HepG2 (cell line): ENCODE measurements around the gene ARHGAP5. TPM values are rescaled to one million over a fixed set of nuclear protein-coding genes. Genes with fewer than 3 reads are reported as not detected.

Experiments used
- ESRRA ChIP-seq: sonication (generic); formaldehyde crosslinking; IDR thresholded peaks from 2 replicates; pipeline ENCODE4 v1.5.1; 2020; ENCODE audit warnings: mild to moderate bottlenecking, low read depth, missing genetic modification reagents
- FOSL2 ChIP-seq: sonication (generic); formaldehyde crosslinking; IDR thresholded peaks from 2 replicates; pipeline ENCODE4 v1.4.0; 2020; ENCODE audit warnings: missing genetic modification reagents
- GLI4 ChIP-seq: sonication (generic); formaldehyde crosslinking; IDR thresholded peaks from 2 replicates; pipeline ENCODE4 v1.5.1; 2020; ENCODE audit warnings: missing genetic modification reagents, mild to moderate bottlenecking, moderate library complexity, borderline replicate concordance
- HNF4G ChIP-seq, 2 experiments: sonication (generic) in 1 of 2; formaldehyde crosslinking in 1 of 2; IDR thresholded peaks; 2 replicates each; pipeline versions ENCODE4 v1.4.0 to v1.6.1; 2011 to 2020; ENCODE audit warnings: borderline replicate concordance in 2 of 2, low read depth in 2 of 2, mild to moderate bottlenecking in 2 of 2, low read length in 1 of 2, missing genetic modification reagents in 1 of 2, moderate library complexity in 1 of 2
- KAT2B ChIP-seq: fragments of 150-350 bp; IDR thresholded peaks from 2 replicates; pipeline ENCODE4 v1.6.1; 2014; ENCODE audit warnings: low read depth, low read length, borderline replicate concordance
- MED8 ChIP-seq: sonication (generic); formaldehyde crosslinking; IDR thresholded peaks from 2 replicates; pipeline ENCODE4 v1.8.1; 2023; ENCODE audit warnings: mild to moderate bottlenecking, missing genetic modification reagents; ENCODE audit not compliant: insufficient replicate concordance
- NRL ChIP-seq: sonication (generic); formaldehyde crosslinking; IDR thresholded peaks from 2 replicates; pipeline ENCODE4 v1.5.0; 2020; ENCODE audit warnings: missing genetic modification reagents, mild to moderate bottlenecking, moderate library complexity, borderline replicate concordance
- SMARCE1 ChIP-seq: fragments of 450-650 bp; IDR thresholded peaks from 2 replicates; pipeline ENCODE4 v1.6.1; 2017; ENCODE audit warnings: borderline replicate concordance
- SP4 ChIP-seq: sonication (generic); formaldehyde crosslinking; IDR thresholded peaks from 2 replicates; pipeline ENCODE4 v1.8.1; 2023; ENCODE audit warnings: mild to moderate bottlenecking, missing genetic modification reagents
- TOE1 ChIP-seq: sonication (generic); formaldehyde crosslinking; IDR thresholded peaks from 2 replicates; pipeline ENCODE4 v1.4.0; 2020; ENCODE audit warnings: mild to moderate bottlenecking, missing genetic modification reagents
- ZBTB14 ChIP-seq: sonication (generic); formaldehyde crosslinking; IDR thresholded peaks from 2 replicates; pipeline ENCODE4 v1.4.0; 2020; ENCODE audit warnings: missing genetic modification reagents
- ZBTB26 ChIP-seq: IDR thresholded peaks from 2 replicates; pipeline ENCODE4 v1.6.1; 2016; ENCODE audit warnings: missing compliant biosample characterization, missing genetic modification reagents, borderline replicate concordance
- ZFP36L1 ChIP-seq: sonication (generic); formaldehyde crosslinking; IDR thresholded peaks from 2 replicates; pipeline ENCODE4 v1.8.0; 2022; ENCODE audit warnings: mild to moderate bottlenecking, missing genetic modification reagents, moderate library complexity
- ZNF10 ChIP-seq: sonication (generic); formaldehyde crosslinking; IDR thresholded peaks from 2 replicates; pipeline ENCODE4 v1.4.0; 2020; ENCODE audit warnings: mild to moderate bottlenecking, low read depth, missing genetic modification reagents, borderline replicate concordance
- ZNF557 ChIP-seq: sonication (generic); formaldehyde crosslinking; IDR thresholded peaks from 2 replicates; pipeline ENCODE4 v1.4.0; 2020; ENCODE audit warnings: missing genetic modification reagents
- ZNF562 ChIP-seq: sonication (generic); formaldehyde crosslinking; IDR thresholded peaks from 2 replicates; pipeline ENCODE4 v1.8.0; 2022; ENCODE audit warnings: missing genetic modification reagents, borderline replicate concordance
- ZNF609 ChIP-seq: sonication (generic); formaldehyde crosslinking; IDR thresholded peaks from 2 replicates; pipeline ENCODE4 v1.4.0; 2020; ENCODE audit warnings: mild to moderate bottlenecking, missing genetic modification reagents, borderline replicate concordance
- ZNF674 ChIP-seq: sonication (generic); formaldehyde crosslinking; IDR thresholded peaks from 2 replicates; pipeline ENCODE4 v1.5.0; 2020; ENCODE audit warnings: low read depth, mild to moderate bottlenecking, missing genetic modification reagents
- ZNF678 ChIP-seq: sonication (generic); formaldehyde crosslinking; IDR thresholded peaks from 2 replicates; pipeline ENCODE4 v1.4.0; 2020; ENCODE audit warnings: mild to moderate bottlenecking, missing genetic modification reagents
- ZNF740 ChIP-seq: sonication (generic); formaldehyde crosslinking; IDR thresholded peaks from 2 replicates; pipeline ENCODE4 v1.4.0; 2020; ENCODE audit warnings: missing genetic modification reagents
- polyA plus RNA-seq, 8 experiments: library from polyadenylated mRNA; depleted of rRNA in 3 of 8; stranded (reverse) in 7 of 8; unstranded in 1 of 8; fragments of >200 nt; fragmentation: Illumina TruSeq in 4 of 8; extraction: Trizol in 4 of 8; gene quantifications; 2 replicates each; pipeline versions ENCODE4 v1.2.1 to v1.2.3, GENCODE V29; 2011 to 2016; ENCODE audit warnings: low read depth in 4 of 8, missing spikeins in 1 of 8, mixed read lengths in 1 of 8; ENCODE audit not compliant: insufficient read depth in 1 of 8
- total RNA-seq, 5 experiments: library from RNA; depleted of rRNA; stranded (reverse); fragments of >200 nt; fragmentation: Illumina TruSeq; extraction: Trizol; gene quantifications; 2 replicates each; pipeline ENCODE4 v1.2.3, GENCODE V29; 2016; ENCODE audit warnings: low read depth in 1 of 5

ARHGAP5 gene
- total and polyA plus RNA-seq, 2 of the 13 experiments (the other 11 are each of a cell fraction or from before 2014, with no cell fraction given) = 33.7 to 144 TPM

DNA sequence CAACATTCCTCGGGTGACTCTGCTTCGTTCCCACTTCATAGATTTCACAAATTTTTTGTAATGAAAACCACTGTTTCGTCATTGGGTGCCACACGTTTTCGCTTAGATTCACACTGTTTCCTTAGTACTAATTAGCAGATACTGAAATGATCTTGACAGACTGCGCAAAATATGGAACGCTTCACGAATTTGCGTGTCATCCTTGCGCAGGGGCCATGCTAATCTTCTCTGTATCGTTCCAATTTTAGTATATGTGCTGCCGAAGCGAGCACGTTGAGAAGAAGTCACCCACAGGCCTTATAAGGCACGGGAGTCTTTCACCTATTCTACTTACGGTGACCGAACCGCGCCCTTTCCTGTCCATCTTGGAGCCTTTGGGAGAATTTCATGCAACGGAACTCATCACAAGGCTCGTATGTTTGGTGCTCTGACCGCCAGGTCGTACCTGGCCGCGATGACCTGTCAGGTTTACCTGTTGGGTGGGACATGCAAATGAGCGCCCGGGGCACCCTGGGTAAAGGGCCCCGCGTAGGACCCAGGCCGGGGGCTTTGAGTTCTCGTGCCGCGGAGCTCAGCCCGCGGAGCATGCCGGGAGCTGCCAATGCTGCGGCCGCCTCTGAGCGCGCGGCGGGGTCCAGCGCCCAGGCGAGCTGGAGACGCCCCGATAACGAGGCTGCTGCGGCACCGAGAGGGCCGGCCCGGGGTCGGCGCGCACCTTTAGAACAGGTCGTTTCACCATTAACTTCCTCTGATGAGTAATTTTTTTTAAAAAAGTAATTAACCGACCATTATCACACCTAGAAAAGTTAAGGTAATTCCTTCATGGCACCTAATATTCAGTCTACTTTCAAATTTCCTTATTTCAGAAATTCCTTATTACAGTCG, 126.1 kb downstream of the ARHGAP5 start, which contains the start of gene RNU6-8 (continued):
- TF ChIP-seq GLI4 (CRISPR knock-in tag) (no peak; the same call in 1 of the 2 replicates), ESRRA (peak; percentile 75), NRL (CRISPR knock-in tag) (peak; percentile 78; the same call in 1 of the 2 replicates), ZBTB14 (CRISPR knock-in tag) (peak; percentile 77; the same call in 1 of the 2 replicates), SMARCE1 (no peak; the same call in 1 of the 2 replicates), ZNF10 (no peak), ZBTB26 (CRISPR knock-in tag) (peak; percentile 88), ZNF609 (CRISPR knock-in tag) (0 out of 2 replicates have a peak, but pooled peaks have one; percentile 74), TOE1 (CRISPR knock-in tag) (peak; percentile 93), HNF4G (IDR thresholded peaks at IDR 0.05; ENCODE audit: borderline replicate concordance, low read depth, low read length) (peak; percentile 28; the same call in 1 of the 2 replicates), HNF4G (CRISPR knock-in tag; IDR thresholded peaks at IDR 0.05; ENCODE audit: borderline replicate concordance, low read depth) (peak; percentile 29; the same call in 1 of the 2 replicates), ZNF562 (CRISPR knock-in tag) (no peak), ZFP36L1 (CRISPR knock-in tag) (peak; percentile 48; the same call in 1 of the 2 replicates), MED8 (CRISPR knock-in tag) (peak; percentile 40), ZNF557 (peak; percentile 90), ZNF678 (peak; percentile 93; the same call in 1 of the 2 replicates), KAT2B (no peak), ZNF740 (CRISPR knock-in tag) (peak; percentile 84), FOSL2 (CRISPR knock-in tag) (peak; percentile 51), ZNF674 (0 out of 2 replicates have a peak, but pooled peaks have one; percentile 9), SP4 (peak; percentile 98)
